Neural cell (in vitro differentiated cells): Measurements from ENCODE around the gene DPYD.

ENCODE experiments used
- EP300 ChIP-seq: fragments of 450-650 bp; conservative IDR thresholded peaks from 2 replicates; pipeline ENCODE4 v1.6.1; 2014; ENCODE audit warnings: antibody characterized with exemption, mild to moderate bottlenecking, moderate library complexity; ENCODE audit not compliant: poor library complexity, severe bottlenecking
- EZH2 ChIP-seq: fragments of 200-600, 300-800 bp; shearing (Covaris generic), sonication (generic); IDR thresholded peaks from 2 replicates; pipeline ENCODE4 v1.6.1; 2014; ENCODE audit warnings: antibody characterized with exemption, low read length, borderline replicate concordance, mild to moderate bottlenecking; ENCODE audit not compliant: insufficient read depth, poor library complexity, severe bottlenecking
- MXI1 ChIP-seq: fragments of 450-650 bp; conservative IDR thresholded peaks from 2 replicates; pipeline ENCODE4 v1.6.1; 2014; ENCODE audit warnings: antibody characterized with exemption, mild to moderate bottlenecking; ENCODE audit not compliant: poor library complexity, severe bottlenecking
- RAD21 ChIP-seq: fragments of 450-650 bp; conservative IDR thresholded peaks from 2 replicates; pipeline ENCODE4 v1.6.1; 2014; ENCODE audit warnings: antibody characterized with exemption, mild to moderate bottlenecking, moderate library complexity
- SMC3 ChIP-seq: fragments of 450-650 bp; conservative IDR thresholded peaks from 2 replicates; pipeline ENCODE4 v1.6.1; 2014; ENCODE audit warnings: antibody characterized with exemption, mild to moderate bottlenecking, moderate library complexity; ENCODE audit not compliant: poor library complexity
- TF ChIP-seq, protein P1 (sequence below): fragments of 450-650 bp; IDR thresholded peaks from 2 replicates; pipeline ENCODE4 v1.5.1; 2014; ENCODE audit warnings: antibody characterized with exemption, mild to moderate bottlenecking, moderate library complexity; ENCODE audit not compliant: poor library complexity, severe bottlenecking

DNA sequence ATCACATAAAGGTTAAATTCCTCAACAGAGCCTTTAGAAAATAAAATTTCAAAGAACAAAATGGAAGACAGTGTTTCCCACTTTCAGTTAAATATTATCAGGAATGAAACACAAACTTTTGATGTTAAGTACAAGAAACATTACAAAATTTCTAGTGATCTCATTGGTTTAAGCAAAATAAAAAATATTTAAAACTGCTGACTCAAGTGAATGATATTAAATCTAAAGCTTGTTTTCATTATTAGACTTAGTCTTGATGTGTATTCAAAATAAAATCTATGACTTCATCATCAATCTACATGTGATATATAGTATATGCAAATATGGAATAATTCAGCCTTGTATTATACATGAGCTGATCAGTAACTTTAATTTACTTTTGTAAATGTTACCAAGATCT lies 614.3 kb downstream of the DPYD start:
- TF ChIP-seq EZH2 (no peak), MXI1 (no peak), SMC3 (no peak), RAD21 (no peak), EP300 (no peak)
- TF ChIP-seq, protein P1, sequence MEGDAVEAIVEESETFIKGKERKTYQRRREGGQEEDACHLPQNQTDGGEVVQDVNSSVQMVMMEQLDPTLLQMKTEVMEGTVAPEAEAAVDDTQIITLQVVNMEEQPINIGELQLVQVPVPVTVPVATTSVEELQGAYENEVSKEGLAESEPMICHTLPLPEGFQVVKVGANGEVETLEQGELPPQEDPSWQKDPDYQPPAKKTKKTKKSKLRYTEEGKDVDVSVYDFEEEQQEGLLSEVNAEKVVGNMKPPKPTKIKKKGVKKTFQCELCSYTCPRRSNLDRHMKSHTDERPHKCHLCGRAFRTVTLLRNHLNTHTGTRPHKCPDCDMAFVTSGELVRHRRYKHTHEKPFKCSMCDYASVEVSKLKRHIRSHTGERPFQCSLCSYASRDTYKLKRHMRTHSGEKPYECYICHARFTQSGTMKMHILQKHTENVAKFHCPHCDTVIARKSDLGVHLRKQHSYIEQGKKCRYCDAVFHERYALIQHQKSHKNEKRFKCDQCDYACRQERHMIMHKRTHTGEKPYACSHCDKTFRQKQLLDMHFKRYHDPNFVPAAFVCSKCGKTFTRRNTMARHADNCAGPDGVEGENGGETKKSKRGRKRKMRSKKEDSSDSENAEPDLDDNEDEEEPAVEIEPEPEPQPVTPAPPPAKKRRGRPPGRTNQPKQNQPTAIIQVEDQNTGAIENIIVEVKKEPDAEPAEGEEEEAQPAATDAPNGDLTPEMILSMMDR, result no peak
